Gastrocnemius medialis (tissue), 4 donors: ENCODE data around the gene HIPK4. TPM values are rescaled to one million over a fixed set of nuclear protein-coding genes. Genes with fewer than 3 reads are reported as not detected.

Experiments used
- ATAC-seq, 2 donors: fragments of 150-250 bp; one replicate each; pipeline ENCODE4 v1.9.1; 2016
- DNase-seq, 2 donors: peaks; one replicate each; pipeline ENCODE4 v3.0.0-alpha.2; 2019
- H3K27ac ChIP-seq, 4 donors: fragments of 200-600 bp; sonication (generic); 1 replicate in 1 of 4; 2 replicates in 3 of 4; pipeline ENCODE4 v1.5.1; 2016 to 2018; ENCODE audit warnings: mild to moderate bottlenecking in 2 of 4, moderate library complexity in 1 of 4
- H3K27me3 ChIP-seq, 3 donors: fragments of 200-600 bp; sonication (generic) in 2 of 3; 1 replicate in 1 of 3; 2 replicates in 2 of 3; pipeline versions ENCODE4 v1.5.1 to v1.6.0; 2016 to 2019; ENCODE audit warnings: mild to moderate bottlenecking in 1 of 3, moderate library complexity in 1 of 3
- H3K36me3 ChIP-seq, 2 donors: fragments of 200-600 bp; sonication (generic) in 1 of 2; one replicate each; pipeline ENCODE4 v1.5.1; 2017 to 2018
- H3K4me1 ChIP-seq, 2 donors: fragments of 200-600 bp; sonication (generic) in 1 of 2; one replicate each; pipeline ENCODE4 v1.5.1; 2016 to 2017; ENCODE audit warnings: mild to moderate bottlenecking in 2 of 2
- H3K4me3 ChIP-seq, 4 donors: fragments of 200-600 bp; sonication (generic) in 3 of 4; 1 replicate in 1 of 4; 2 replicates in 3 of 4; pipeline ENCODE4 v1.5.1; 2016 to 2019; ENCODE audit warnings: mild to moderate bottlenecking in 2 of 4
- H3K9me3 ChIP-seq, 3 donors: fragments of 200-600 bp; sonication (generic) in 2 of 3; 1 replicate in 1 of 3; 2 replicates in 2 of 3; pipeline ENCODE4 v1.5.1; 2016 to 2019
- CTCF ChIP-seq, 5 experiments: fragments of 450-650 bp in 3 of 5; fragments of 200-600 bp in 2 of 5; sonication (generic) in 2 of 5; IDR thresholded peaks in 4 of 5; conservative IDR thresholded peaks in 1 of 5; 1 replicate in 4 of 5; 2 replicates in 1 of 5; pipeline ENCODE4 v1.5.1; 2016 to 2019; ENCODE audit warnings: antibody characterized with exemption in 5 of 5, mild to moderate bottlenecking in 3 of 5, moderate library complexity in 3 of 5
- POLR2A ChIP-seq, 2 donors: fragments of 450-650 bp; IDR thresholded peaks; one replicate each; pipeline ENCODE4 v1.6.1; 2017; ENCODE audit warnings: antibody characterized with exemption in 2 of 2, mild to moderate bottlenecking in 2 of 2, moderate library complexity in 2 of 2
- in situ Hi-C, 4 donors: fragments of 200-750 bp; cut with MboI; loops; one replicate each; pipeline versions ENCODE4 v1.15.0 to v1.8.0; 2017; ENCODE audit warnings: low sequenced_read_pairs in 4 of 4
- intact Hi-C: fragments of 100-400 bp; cut with DNase I; formaldehyde crosslinking; loops from one replicate; pipeline ENCODE4 v1.15.1; 2023; ENCODE audit warnings: low total_unique reads
- total RNA-seq, 4 donors: library from RNA; depleted of rRNA; stranded (reverse); fragments of >200 nt; gene quantifications; one replicate each; pipeline versions ENCODE4 v1.1.0 to v1.2.3, GENCODE V29; 2016

HIPK4 gene
- total RNA-seq, 4 donors from 2014 or later, result 0.20 to 0.39 TPM; not detected in 2

GRCh38 chr19:40389404-40390083 lies 437 bp downstream of the HIPK4 start:
- Histone ChIP-seq H3K4me3 (no peak overlapping the region), H3K27ac (no peak overlapping the region), H3K27me3 (no peaks in the 10 kb centered on the region), H3K36me3 (no peaks in the 10 kb centered on the region), H3K4me1 (no peaks in the 10 kb centered on the region), H3K9me3 (no peaks in the 10 kb centered on the region)
- DNase-seq (no peak), ATAC-seq (no peak)
- in situ Hi-C loops (loop anchor here in 1 of 4 donors (25.0 kb wide), 1 partner anchor 1373 kb away; the partner anchor contains the start of gene CEACAM6), intact Hi-C loops (no loop called here)
- TF ChIP-seq CTCF (IDR thresholded peaks at IDR 0.05 in 4 of 5, conservative IDR thresholded peaks at IDR 0.05 in 1 of 5), result no peak
- no peak for TF ChIP-seq POLR2A (IDR thresholded peaks at IDR 0.05)

- intact Hi-C loops, result no loop called here
- no peak overlapping the region for H3K4me3 ChIP-seq
Measured at GRCh38 chr19:40388481-40388880, 1.5 kb downstream of the HIPK4 start.

GRCh38 chr19:40387155-40387554 lies 2.8 kb downstream of the HIPK4 start:
- in situ Hi-C loops, result loop anchor here in 1 of 4 donors (25.0 kb wide), 1 partner anchor 1375 kb away; the partner anchor contains the start of gene CEACAM6
- H3K4me1 ChIP-seq, result no peaks in the 10 kb centered on the region
- intact Hi-C loops, result no loop called here
- no peak for ATAC-seq
- no peak for DNase-seq
- H3K27ac ChIP-seq, result no peak overlapping the region
- TF ChIP-seq CTCF (IDR thresholded peaks at IDR 0.05 in 4 of 5, conservative IDR thresholded peaks at IDR 0.05 in 1 of 5) (no peak), POLR2A (IDR thresholded peaks at IDR 0.05) (no peak)
- no peaks in the 10 kb centered on the region for H3K9me3 ChIP-seq
- no peaks in the 10 kb centered on the region for H3K27me3 ChIP-seq
- H3K36me3 ChIP-seq, result no peaks in the 10 kb centered on the region
- no peak overlapping the region for H3K4me3 ChIP-seq

More at GRCh38 chr19:40388481-40388880, 1.5 kb downstream of the HIPK4 start:
- in situ Hi-C loops, result loop anchor here in 1 of 4 donors (25.0 kb wide), 1 partner anchor 1374 kb away; the partner anchor contains the start of gene CEACAM6
- TF ChIP-seq CTCF (IDR thresholded peaks at IDR 0.05 in 4 of 5, conservative IDR thresholded peaks at IDR 0.05 in 1 of 5) (no peak), POLR2A (IDR thresholded peaks at IDR 0.05) (no peak)
- Histone ChIP-seq H3K4me1 (no peaks in the 10 kb centered on the region), H3K27me3 (no peaks in the 10 kb centered on the region), H3K9me3 (no peaks in the 10 kb centered on the region), H3K36me3 (no peaks in the 10 kb centered on the region), H3K27ac (no peak overlapping the region)
- ATAC-seq (no peak), DNase-seq (no peak)

GRCh38 chr19:40383668-40384248 lies 6.2 kb downstream of the HIPK4 start:
- no peak for ATAC-seq
- peaks cover 0 to 5% of the 10 kb centered on the region in 2 donors for H3K36me3 ChIP-seq
- no peak overlapping the region for H3K4me3 ChIP-seq
- H3K27me3 ChIP-seq, result no peaks in the 10 kb centered on the region
- in situ Hi-C loops (loop anchor here in 1 of 4 donors (25.0 kb wide), 1 partner anchor 1379 kb away; the partner anchor contains the start of gene CEACAM6), intact Hi-C loops (no loop called here)
- H3K27ac ChIP-seq, result no peak overlapping the region
- H3K9me3 ChIP-seq, result no peaks in the 10 kb centered on the region
- no peak for DNase-seq
- no peaks in the 10 kb centered on the region for H3K4me1 ChIP-seq
- TF ChIP-seq CTCF (IDR thresholded peaks at IDR 0.05 in 4 of 5, conservative IDR thresholded peaks at IDR 0.05 in 1 of 5) (no peak), POLR2A (IDR thresholded peaks at IDR 0.05) (no peak)
